Cardiac muscle cell (in vitro differentiated cells and primary cell): ENCODE results near the gene C10orf95. TPM values are rescaled to one million over a fixed set of nuclear protein-coding genes. Genes with fewer than 3 reads are reported as not detected.

Source experiments
- DNase-seq, 2 donors: peaks; one replicate each; pipeline versions ENCODE4 v3.0.0 to v3.0.0-alpha.2; 2010 to 2017; ENCODE audit warnings: low read depth in 1 of 2, low spot score in 1 of 2
- H3K27ac ChIP-seq: fragments of 200-600 bp; sonication (generic); 2 replicates; pipeline ENCODE4 v1.5.1; 2016
- H3K27me3 ChIP-seq: fragments of 200-600 bp; sonication (generic); 2 replicates; pipeline ENCODE4 v1.6.0; 2016; ENCODE audit warnings: control low read depth
- H3K36me3 ChIP-seq: fragments of 200-600 bp; sonication (generic); 2 replicates; pipeline ENCODE4 v1.5.1; 2016; ENCODE audit warnings: control low read depth
- H3K4me1 ChIP-seq: fragments of 200-600 bp; sonication (generic); 2 replicates; pipeline ENCODE4 v1.8.1; 2017; ENCODE audit warnings: low read depth, mild to moderate bottlenecking, mixed run types
- H3K4me3 ChIP-seq: fragments of 200-600 bp; sonication (generic); 2 replicates; pipeline ENCODE4 v1.5.1; 2016; ENCODE audit warnings: mild to moderate bottlenecking
- H3K9me3 ChIP-seq: fragments of 200-600 bp; sonication (generic); 2 replicates; pipeline ENCODE4 v1.5.1; 2017; ENCODE audit warnings: low read depth, mild to moderate bottlenecking, control low read depth
- CTCF ChIP-seq: IDR thresholded peaks from 2 replicates; pipeline ENCODE4 v1.5.1; 2012; ENCODE audit warnings: low read depth, mild to moderate bottlenecking, low read length
- polyA plus RNA-seq: library from polyadenylated mRNA; unstranded; fragments of >200 nt; fragmentation: Nextera tagmentation; extraction: Ambion mirVana; gene quantifications from 2 replicates; pipeline ENCODE4 v1.2.1, GENCODE V29; 2016
- total RNA-seq: library from RNA; depleted of rRNA; stranded (reverse); fragments of >200 nt; gene quantifications from 2 replicates; pipeline ENCODE4 v1.2.3, GENCODE V29; 2016

Gene C10orf95
- total and polyA plus RNA-seq, 2 experiments from 2014 or later: 1.7 TPM; not detected in 1

DNA sequence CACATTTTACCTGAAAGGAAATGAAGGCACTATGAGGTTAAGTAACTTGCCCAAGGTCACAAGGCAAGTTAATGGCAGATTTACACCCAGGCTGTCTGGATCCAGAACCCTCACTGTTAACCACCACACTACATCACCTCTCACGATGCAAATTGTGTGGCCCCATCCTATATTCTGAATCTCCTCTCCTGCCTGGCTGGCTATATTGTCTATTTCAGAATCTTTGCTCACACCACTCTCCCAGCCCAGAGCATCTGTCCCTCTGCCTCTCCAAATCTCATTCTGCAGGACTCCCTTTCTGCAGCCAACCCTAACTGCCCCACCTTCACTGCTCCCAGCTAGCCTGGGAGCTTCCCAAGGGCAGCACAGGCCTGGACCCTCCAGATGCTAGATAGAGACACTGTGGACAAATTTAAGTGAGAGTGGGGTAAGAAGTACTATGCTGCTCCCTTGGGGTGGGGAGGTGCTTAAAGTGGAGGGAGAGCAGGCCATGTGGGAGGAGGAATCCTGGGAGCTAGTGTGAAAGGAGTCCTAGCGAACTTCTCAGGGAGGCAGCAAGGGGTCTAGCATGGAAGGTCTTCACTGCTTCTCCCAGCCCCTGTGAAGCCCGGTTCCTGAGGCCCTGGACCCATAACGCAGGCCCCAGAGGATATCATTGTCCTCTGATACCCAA, 19.8 kb downstream of the C10orf95 start:
- H3K4me1 ChIP-seq: peaks cover 10% of the 10 kb centered on the region
- no peaks in the 10 kb centered on the region for H3K27me3 ChIP-seq
- H3K27ac ChIP-seq: peak overlapping the region; percentile 76
- peak in 1 of 2 donors; percentile 58 for DNase-seq
- no peak for TF ChIP-seq CTCF
- H3K9me3 ChIP-seq: no peaks in the 10 kb centered on the region
- peak overlapping the region; percentile 59 for H3K4me3 ChIP-seq
- H3K36me3 ChIP-seq: no peaks in the 10 kb centered on the region

- Histone ChIP-seq H3K36me3 (no peaks in the 10 kb centered on the region), H3K9me3 (no peaks in the 10 kb centered on the region), H3K4me3 (no peak overlapping the region), H3K27ac (no peak overlapping the region), H3K4me1 (no peaks in the 10 kb centered on the region), H3K27me3 (no peaks in the 10 kb centered on the region)
- TF ChIP-seq CTCF: no peak
- DNase-seq: no peak
Measured at GRCh38 chr10:102429468-102429867, 21.9 kb downstream of the C10orf95 start.

GRCh38 chr10:102426803-102427287, 24.5 kb downstream of the C10orf95 start:
- no peak for TF ChIP-seq CTCF
- H3K27me3 ChIP-seq: no peaks in the 10 kb centered on the region

GRCh38 chr10:102425444-102425843, 25.9 kb downstream of the C10orf95 start:
- TF ChIP-seq CTCF: no peak
- DNase-seq: no peak
- no peak overlapping the region for H3K27ac ChIP-seq
- H3K9me3 ChIP-seq: no peaks in the 10 kb centered on the region
- no peaks in the 10 kb centered on the region for H3K27me3 ChIP-seq
- peaks cover 7% of the 10 kb centered on the region for H3K36me3 ChIP-seq
- H3K4me1 ChIP-seq: peaks cover 7% of the 10 kb centered on the region
- no peak overlapping the region for H3K4me3 ChIP-seq

More at GRCh38 chr10:102426803-102427287, 24.5 kb downstream of the C10orf95 start:
- H3K27ac ChIP-seq: no peak overlapping the region
- peaks cover 7% of the 10 kb centered on the region for H3K4me1 ChIP-seq
- no peak overlapping the region for H3K4me3 ChIP-seq
- DNase-seq: no peak
- H3K36me3 ChIP-seq: peaks cover 7% of the 10 kb centered on the region
- no peaks in the 10 kb centered on the region for H3K9me3 ChIP-seq

DNA sequence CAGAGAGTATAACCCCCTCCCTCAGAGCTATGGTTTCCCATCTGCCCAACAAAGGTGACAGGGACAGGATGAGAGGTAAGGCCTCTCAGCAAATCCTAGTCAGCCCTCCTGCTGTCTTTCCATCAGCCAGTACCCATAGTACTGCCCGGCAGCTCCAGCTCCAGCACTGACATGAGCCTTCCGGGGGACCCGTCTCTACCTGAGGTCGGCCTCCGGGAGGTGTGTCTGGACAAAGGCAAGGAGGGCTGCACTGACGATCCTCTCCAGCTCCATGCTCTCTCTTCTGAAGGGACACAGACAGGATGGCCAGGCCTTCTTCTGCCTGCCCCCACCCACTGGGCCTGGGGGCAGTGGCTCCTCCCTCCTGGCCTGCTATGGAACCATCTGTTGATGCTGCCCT, 26.4 kb downstream of the C10orf95 start:
- Histone ChIP-seq H3K9me3 (no peaks in the 10 kb centered on the region), H3K27me3 (no peaks in the 10 kb centered on the region), H3K4me3 (no peak overlapping the region), H3K27ac (no peak overlapping the region), H3K36me3 (peaks cover 7% of the 10 kb centered on the region), H3K4me1 (peaks cover 10% of the 10 kb centered on the region)
- no peak for TF ChIP-seq CTCF
- DNase-seq: no peak
